ENCODE measurements around the gene CHD3. TPM values are rescaled to one million over a fixed set of nuclear protein-coding genes. Genes with fewer than 3 reads are reported as not detected.

Gene CHD3
- polyA plus RNA-seq, 2 of the 4 experiments (the other 2 are of a cell fraction): 56.3 to 111 TPM

DNA sequence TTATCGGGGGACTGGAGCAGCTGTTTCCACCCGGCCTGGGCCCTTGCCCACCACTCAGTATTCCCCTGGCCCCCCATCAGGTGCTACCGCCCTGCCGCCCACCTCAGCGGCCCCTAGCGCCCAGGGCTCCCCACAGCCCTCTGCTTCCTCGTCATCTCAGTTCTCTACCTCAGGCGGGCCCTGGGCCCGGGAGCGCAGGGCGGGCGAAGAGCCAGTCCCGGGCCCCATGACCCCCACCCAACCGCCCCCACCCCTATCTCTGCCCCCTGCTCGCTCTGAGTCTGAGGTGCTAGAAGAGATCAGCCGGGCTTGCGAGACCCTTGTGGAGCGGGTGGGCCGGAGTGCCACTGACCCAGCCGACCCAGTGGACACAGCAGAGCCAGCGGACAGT, 39.9 kb upstream of the CHD3 start (continued):
- no peak for TF ChIP-seq NFE2L2 (conservative IDR thresholded peaks at IDR 0.05; ENCODE audit: low read length)
- TF ChIP-seq POLR2AphosphoS2 (conservative IDR thresholded peaks at IDR 0.05; ENCODE audit: low read length): no peak; the same call in none of the 2 replicates
- TF ChIP-seq RCOR1 (IDR thresholded peaks at IDR 0.05; ENCODE audit: low read depth, low read length): no peak
- TF ChIP-seq CEBPB (IDR thresholded peaks at IDR 0.05): no peak
- TF ChIP-seq SREBF2 (IDR thresholded peaks at IDR 0.05): no peak

DNA sequence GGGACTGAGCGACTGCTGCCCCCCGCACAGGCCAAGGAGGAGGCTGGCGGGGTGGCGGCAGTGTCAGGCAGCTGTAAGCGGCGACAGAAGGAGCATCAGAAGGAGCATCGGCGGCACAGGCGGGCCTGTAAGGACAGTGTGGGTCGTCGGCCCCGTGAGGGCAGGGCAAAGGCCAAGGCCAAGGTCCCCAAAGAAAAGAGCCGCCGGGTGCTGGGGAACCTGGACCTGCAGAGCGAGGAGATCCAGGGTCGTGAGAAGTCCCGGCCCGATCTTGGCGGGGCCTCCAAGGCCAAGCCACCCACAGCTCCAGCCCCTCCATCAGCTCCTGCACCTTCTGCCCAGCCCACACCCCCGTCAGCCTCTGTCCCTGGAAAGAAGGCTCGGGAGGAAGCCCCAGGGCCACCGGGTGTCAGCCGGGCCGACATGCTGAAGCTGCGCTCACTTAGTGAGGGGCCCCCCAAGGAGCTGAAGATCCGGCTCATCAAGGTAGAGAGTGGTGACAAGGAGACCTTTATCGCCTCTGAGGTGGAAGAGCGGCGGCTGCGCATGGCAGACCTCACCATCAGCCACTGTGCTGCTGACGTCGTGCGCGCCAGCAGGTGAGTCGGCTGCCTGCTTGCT, 39.3 kb upstream of the CHD3 start:
- CTCF ChIA-PET: interaction anchor here (7.7 to 25.1 kb wide), 2 partner anchors 19 to 106 kb away, joined by 77 to 677 read pairs; partner anchors contain the start of gene KDM6B
- H3K27ac ChIP-seq: no peak overlapping the region
- WGBS (ENCODE audit: missing lambda C conversion rate): 91% methylated on average over 31 of the region's 35 CpGs

DNA sequence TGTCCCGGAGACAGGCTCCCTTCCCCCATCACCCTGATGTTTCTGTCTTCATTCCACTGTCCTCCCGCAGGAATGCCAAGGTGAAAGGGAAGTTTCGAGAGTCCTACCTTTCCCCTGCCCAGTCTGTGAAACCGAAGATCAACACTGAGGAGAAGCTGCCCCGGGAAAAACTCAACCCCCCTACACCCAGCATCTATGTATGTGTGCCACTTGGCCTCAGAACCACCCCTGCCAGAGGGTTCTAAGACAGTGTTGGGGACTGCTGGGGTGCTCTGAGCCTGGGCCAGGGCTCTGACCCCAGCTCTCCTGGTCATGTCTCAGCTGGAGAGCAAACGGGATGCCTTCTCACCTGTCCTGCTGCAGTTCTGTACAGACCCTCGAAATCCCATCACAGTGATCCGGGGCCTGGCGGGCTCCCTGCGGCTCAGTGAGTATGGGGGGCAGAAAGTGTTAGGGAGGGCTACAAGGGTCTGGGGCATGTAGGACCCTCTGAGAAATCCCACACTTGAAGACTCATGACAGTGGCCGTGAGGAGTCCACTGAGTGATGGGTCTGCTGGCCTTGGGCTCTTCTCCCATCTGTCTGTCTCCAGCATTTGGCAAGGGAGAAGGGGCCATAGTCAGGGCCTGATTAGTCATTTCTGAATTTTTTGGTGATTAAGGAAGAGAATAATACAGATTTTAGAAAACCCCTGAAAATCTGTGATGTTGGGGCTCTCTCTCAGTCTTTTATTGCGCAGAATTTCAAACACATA, 38.7 kb upstream of the CHD3 start:
- DNase-seq (ENCODE audit: low read depth in 1 of 2, low spot score in 1 of 2) (no peak), ATAC-seq (no peak), FAIRE-seq (no peak)
- TF ChIP-seq SREBF2 (IDR thresholded peaks at IDR 0.05): no peak
- no peak overlapping the region for H3K4me3 ChIP-seq
- POLR2A ChIA-PET: interaction anchor here (0.8 to 1.7 kb wide), 2 partner anchors 8 to 14 kb away, joined by 4 to 5 read pairs; no protein-coding TSS in a partner anchor
- CTCF ChIA-PET: interaction anchor here (0.6 to 25.1 kb wide), 10 partner anchors 7 to 209 kb away, joined by 3 to 677 read pairs (median 7); partner anchors contain the start of gene KDM6B
- peaks cover 19% of the 10 kb centered on the region; the same call in 2 of the 3 replicates for H3K4me1 ChIP-seq
- 83% methylated on average over 10 of the region's 12 CpGs for WGBS (ENCODE audit: missing lambda C conversion rate)
- H3K4me2 ChIP-seq: no peak overlapping the region
- no peaks in the 10 kb centered on the region for H3K9me3 ChIP-seq
- no peak overlapping the region for H3K27ac ChIP-seq

More for the DNA sequence above, 39.3 kb upstream of the CHD3 start:
- Histone ChIP-seq H3K4me2 (no peak overlapping the region), H3K4me1 (peaks cover 19% of the 10 kb centered on the region; the same call in 2 of the 3 replicates), H3K9me3 (no peaks in the 10 kb centered on the region), H3K4me3 (no peak overlapping the region)
- POLR2A ChIA-PET: no interaction called here
- DNase-seq (ENCODE audit: low read depth in 1 of 2, low spot score in 1 of 2): no peak
- TF ChIP-seq CBX8 (IDR thresholded peaks at IDR 0.05) (no peak), RARB (CRISPR knock-in tag; IDR thresholded peaks at IDR 0.05) (no peak), POLR2AphosphoS2 (conservative IDR thresholded peaks at IDR 0.05; ENCODE audit: low read length) (0 out of 2 replicates have a peak, but pooled peaks have one; percentile 34), RCOR1 (IDR thresholded peaks at IDR 0.05; ENCODE audit: low read depth, low read length) (no peak)
- no peak for FAIRE-seq
- no peak for ATAC-seq

DNA sequence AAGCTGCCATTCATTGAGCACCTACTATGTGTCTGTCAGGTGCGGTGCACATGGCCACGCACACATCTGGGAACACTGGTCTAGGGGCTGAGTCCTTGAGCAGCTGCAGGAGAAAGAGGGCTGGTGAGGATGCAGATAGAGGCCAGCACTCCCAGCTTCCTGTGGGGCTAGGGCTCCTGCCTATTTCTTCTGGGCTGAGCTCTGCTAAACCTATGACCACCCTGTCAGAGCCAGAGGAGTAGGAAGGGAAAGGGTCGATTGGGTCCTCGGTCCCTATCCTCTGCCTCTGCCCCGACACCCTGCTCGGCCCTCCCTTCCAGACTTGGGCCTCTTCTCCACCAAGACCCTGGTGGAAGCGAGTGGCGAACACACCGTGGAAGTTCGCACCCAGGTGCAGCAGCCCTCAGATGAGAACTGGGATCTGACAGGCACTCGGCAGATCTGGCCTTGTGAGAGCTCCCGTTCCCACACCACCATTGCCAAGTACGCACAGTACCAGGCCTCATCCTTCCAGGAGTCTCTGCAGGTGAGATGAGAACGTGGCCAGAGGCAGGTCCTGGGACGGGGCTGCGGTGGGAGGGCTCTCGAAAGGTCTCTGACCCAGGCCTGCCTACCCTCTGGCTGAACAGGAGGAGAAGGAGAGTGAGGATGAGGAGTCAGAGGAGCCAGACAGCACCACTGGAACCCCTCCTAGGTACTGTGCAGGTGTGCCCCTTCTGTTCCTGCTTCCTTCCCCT, 37.7 kb upstream of the CHD3 start:
- FAIRE-seq: no peak
- no peaks in the 10 kb centered on the region for H3K9me3 ChIP-seq
- no peak overlapping the region for H3K4me3 ChIP-seq
- no peak overlapping the region for H3K27ac ChIP-seq
- H3K4me2 ChIP-seq: peak overlapping the region; percentile 61
- ChIA-PET CTCF (interaction anchor here (0.6 to 25.1 kb wide), 23 partner anchors 8 to 268 kb away, joined by 3 to 677 read pairs (median 4); partner anchors contain the start of genes CHD3 and KDM6B), POLR2A (interaction anchor here (0.5 to 1.7 kb wide), 4 partner anchors 9 to 45 kb away, joined by 3 to 5 read pairs (median 4); partner anchors contain the start of gene KDM6B)
- no peak for TF ChIP-seq EP300 (IDR thresholded peaks at IDR 0.05)
- no peak for TF ChIP-seq JUNB (IDR thresholded peaks at IDR 0.05)
- TF ChIP-seq, protein P1, sequence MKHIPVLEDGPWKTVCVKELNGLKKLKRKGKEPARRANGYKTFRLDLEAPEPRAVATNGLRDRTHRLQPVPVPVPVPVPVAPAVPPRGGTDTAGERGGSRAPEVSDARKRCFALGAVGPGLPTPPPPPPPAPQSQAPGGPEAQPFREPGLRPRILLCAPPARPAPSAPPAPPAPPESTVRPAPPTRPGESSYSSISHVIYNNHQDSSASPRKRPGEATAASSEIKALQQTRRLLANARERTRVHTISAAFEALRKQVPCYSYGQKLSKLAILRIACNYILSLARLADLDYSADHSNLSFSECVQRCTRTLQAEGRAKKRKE (CRISPR knock-in tag; IDR thresholded peaks at IDR 0.05; ENCODE audit: low read depth): no peak
- no peak for TF ChIP-seq TFCP2L1 (CRISPR knock-in tag; IDR thresholded peaks at IDR 0.05)
- no peak for TF ChIP-seq CEBPB (IDR thresholded peaks at IDR 0.05)
- TF ChIP-seq PHF8 (IDR thresholded peaks at IDR 0.05; ENCODE audit: borderline replicate concordance, low read depth): no peak
- TF ChIP-seq, protein P2, sequence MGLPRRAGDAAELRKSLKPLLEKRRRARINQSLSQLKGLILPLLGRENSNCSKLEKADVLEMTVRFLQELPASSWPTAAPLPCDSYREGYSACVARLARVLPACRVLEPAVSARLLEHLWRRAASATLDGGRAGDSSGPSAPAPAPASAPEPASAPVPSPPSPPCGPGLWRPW (IDR thresholded peaks at IDR 0.05): no peak
- no peak for TF ChIP-seq SREBF2 (IDR thresholded peaks at IDR 0.05)
- TF ChIP-seq, protein P3, sequence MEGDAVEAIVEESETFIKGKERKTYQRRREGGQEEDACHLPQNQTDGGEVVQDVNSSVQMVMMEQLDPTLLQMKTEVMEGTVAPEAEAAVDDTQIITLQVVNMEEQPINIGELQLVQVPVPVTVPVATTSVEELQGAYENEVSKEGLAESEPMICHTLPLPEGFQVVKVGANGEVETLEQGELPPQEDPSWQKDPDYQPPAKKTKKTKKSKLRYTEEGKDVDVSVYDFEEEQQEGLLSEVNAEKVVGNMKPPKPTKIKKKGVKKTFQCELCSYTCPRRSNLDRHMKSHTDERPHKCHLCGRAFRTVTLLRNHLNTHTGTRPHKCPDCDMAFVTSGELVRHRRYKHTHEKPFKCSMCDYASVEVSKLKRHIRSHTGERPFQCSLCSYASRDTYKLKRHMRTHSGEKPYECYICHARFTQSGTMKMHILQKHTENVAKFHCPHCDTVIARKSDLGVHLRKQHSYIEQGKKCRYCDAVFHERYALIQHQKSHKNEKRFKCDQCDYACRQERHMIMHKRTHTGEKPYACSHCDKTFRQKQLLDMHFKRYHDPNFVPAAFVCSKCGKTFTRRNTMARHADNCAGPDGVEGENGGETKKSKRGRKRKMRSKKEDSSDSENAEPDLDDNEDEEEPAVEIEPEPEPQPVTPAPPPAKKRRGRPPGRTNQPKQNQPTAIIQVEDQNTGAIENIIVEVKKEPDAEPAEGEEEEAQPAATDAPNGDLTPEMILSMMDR (IDR thresholded peaks at IDR 0.05): no peak
- no peak for TF ChIP-seq FOSB (CRISPR knock-in tag; IDR thresholded peaks at IDR 0.05)
- no peak for DNase-seq (ENCODE audit: low read depth in 1 of 2, low spot score in 1 of 2)
- ATAC-seq: peak; percentile 1; a peak in 3 of 6 replicates
- peaks cover 17% of the 10 kb centered on the region; the same call in 2 of the 3 replicates for H3K4me1 ChIP-seq
- 89% methylated on average over 17 of the region's 17 CpGs for WGBS (ENCODE audit: missing lambda C conversion rate)
